K562 (cell line): ENCODE data around the gene LBH. TPM values are rescaled to one million over a fixed set of nuclear protein-coding genes. Genes with fewer than 3 reads are reported as not detected.

Source experiments
- ATAC-seq: fragments of 200-7000 bp; cut with Tn5 transposase; 3 replicates; pipeline ENCODE4 v1.9.1; 2020; ENCODE audit warnings: moderate library complexity
- BruUV-seq: library from RNA; stranded (reverse); fragments of 400-500 nt; replicated peaks from 2 replicates; lab custom pipeline; 2021; lab: Mats Ljungman, UMichigan
- CTCF ChIA-PET: fragments of 300-600 bp; formaldehyde crosslinking; extraction: SDS; loops from one replicate; lab custom pipeline; 2021; ENCODE audit warnings: low intra/inter-chr PET ratio; lab: Yijun Ruan, JAX
- POLR2A ChIA-PET: fragments of 300-600, 350-650 bp; sonication (Branson Sonifier 250); formaldehyde crosslinking; extraction: SDS; loops from one replicate; lab custom pipeline; 2021; ENCODE audit warnings: antibody characterized with exemption, inconsistent platforms; lab: Yijun Ruan, JAX
- DNase-seq, 4 experiments: peaks; one replicate each; pipeline versions ENCODE4 v3.0.0 to v3.0.0-alpha.2; 2011 to 2018; ENCODE audit warnings: low spot score in 3 of 4, mixed read lengths in 3 of 4; ENCODE audit errors: extremely low read depth in 1 of 4
- FAIRE-seq: peaks from 2 replicates; lab custom pipeline; 2011; peaks lifted over from hg19 to GRCh38; lab: Jason Lieb, UNC
- H2AFZ ChIP-seq: 2 replicates; pipeline ENCODE4 v1.6.0; 2011; ENCODE audit warnings: low read depth, low read length, control low read depth, inconsistent platforms
- H3K27ac ChIP-seq: fragments of 200-600 bp; 3 replicates; pipeline ENCODE4 v1.8.0; 2011; ENCODE audit warnings: low read depth, mild to moderate bottlenecking, control low read depth, inconsistent platforms, low read length, moderate library complexity, mixed read lengths; ENCODE audit errors: extremely low read depth
- H3K27me3 ChIP-seq, 2 experiments: fragments of 300-600 bp in 1 of 2; 2 replicates in 1 of 2; 3 replicates in 1 of 2; pipeline versions ENCODE4 v1.6.0 to v1.8.0; 2011; ENCODE audit warnings: inconsistent platforms in 2 of 2, low read length in 2 of 2, mild to moderate bottlenecking in 1 of 2, mixed read lengths in 1 of 2, moderate library complexity in 1 of 2; ENCODE audit not compliant: control insufficient read depth in 2 of 2, insufficient read depth in 2 of 2
- H3K36me3 ChIP-seq: fragments of 300-600 bp; 3 replicates; pipeline ENCODE4 v1.8.0; 2011; ENCODE audit warnings: mild to moderate bottlenecking, low read length, inconsistent platforms; ENCODE audit not compliant: control insufficient read depth, insufficient read depth
- H3K4me1 ChIP-seq, 2 experiments: fragments of 200-600 bp in 1 of 2; replicated peaks in 1 of 2; 2 replicates in 1 of 2; 3 replicates in 1 of 2; pipeline versions ENCODE4 v1.5.1 to v1.8.0; 2011; ENCODE audit warnings: inconsistent platforms in 2 of 2, low read length in 2 of 2, mild to moderate bottlenecking in 1 of 2, mixed read lengths in 1 of 2, moderate library complexity in 1 of 2; ENCODE audit not compliant: control insufficient read depth in 2 of 2, insufficient read depth in 2 of 2
- H3K4me2 ChIP-seq: 2 replicates; pipeline ENCODE4 v1.6.1; 2011; ENCODE audit warnings: low read length, control low read depth, inconsistent platforms, mixed read lengths; ENCODE audit not compliant: insufficient read depth
- H3K4me3 ChIP-seq: fragments of 200-600 bp; sonication (generic), shearing (Covaris generic); 2 replicates; pipeline ENCODE4 v1.5.1; 2016; ENCODE audit warnings: control low read depth, inconsistent platforms
- H3K79me2 ChIP-seq: fragments of 200-600 bp; 3 replicates; pipeline ENCODE4 v1.8.0; 2011; ENCODE audit warnings: low read length, inconsistent platforms; ENCODE audit not compliant: control insufficient read depth, insufficient read depth
- H3K9ac ChIP-seq, 2 experiments: 2 replicates each; pipeline versions ENCODE4 v1.6.0 to v1.6.1; 2011; ENCODE audit warnings: low read depth in 2 of 2, low read length in 2 of 2, control low read depth in 1 of 2, inconsistent platforms in 1 of 2, mild to moderate bottlenecking in 1 of 2, mixed read lengths in 1 of 2; ENCODE audit not compliant: insufficient read depth in 1 of 2
- H3K9me1 ChIP-seq: one replicate; pipeline ENCODE4 v1.6.0; 2011; ENCODE audit warnings: inconsistent platforms, mild to moderate bottlenecking, low read length, moderate library complexity; ENCODE audit not compliant: control insufficient read depth, insufficient read depth
- H3K9me3 ChIP-seq: replicated peaks from 2 replicates; pipeline ENCODE4 v1.5.1; 2011; ENCODE audit warnings: low read depth, low read length, inconsistent platforms; ENCODE audit not compliant: control insufficient read depth, insufficient read depth
- H4K20me1 ChIP-seq: replicated peaks from 2 replicates; pipeline ENCODE4 v1.6.1; 2011; ENCODE audit warnings: low read length, inconsistent platforms, mixed read lengths; ENCODE audit not compliant: control insufficient read depth, insufficient read depth
- ATF3 ChIP-seq, 2 experiments: fragments of 450-650 bp in 1 of 2; sonication (generic) in 1 of 2; formaldehyde crosslinking in 1 of 2; IDR thresholded peaks in 1 of 2; conservative IDR thresholded peaks in 1 of 2; 2 replicates each; pipeline versions ENCODE4 v1.6.1 to v1.8.1; 2016 to 2023; ENCODE audit warnings: mild to moderate bottlenecking in 2 of 2, moderate library complexity in 2 of 2, inconsistent platforms in 1 of 2, missing genetic modification reagents in 1 of 2
- CBX2 ChIP-seq: fragments of 200-600 bp; sonication (generic); IDR thresholded peaks from one replicate; pipeline ENCODE4 v1.6.1; 2012; ENCODE audit warnings: mild to moderate bottlenecking, low read length, inconsistent platforms; ENCODE audit not compliant: insufficient read depth, poor library complexity, severe bottlenecking
- COPS2 ChIP-seq: fragments of 450-650 bp; conservative IDR thresholded peaks from 2 replicates; pipeline ENCODE4 v1.6.1; 2016; ENCODE audit warnings: mild to moderate bottlenecking, moderate library complexity
- DIDO1 ChIP-seq: fragments of 450-650 bp; IDR thresholded peaks from 2 replicates; pipeline ENCODE4 v1.6.1; 2016; ENCODE audit warnings: low read depth, missing biosample characterization, missing genetic modification characterization
- HCFC1 ChIP-seq: IDR thresholded peaks from 2 replicates; pipeline ENCODE4 v1.6.1; 2012; ENCODE audit warnings: low read depth, low read length, improper control_type of control experiment
- IRF1 ChIP-seq: sonication (generic); formaldehyde crosslinking; IDR thresholded peaks from 2 replicates; pipeline ENCODE4 v1.8.0; 2022; ENCODE audit warnings: missing genetic modification reagents, mild to moderate bottlenecking, borderline replicate concordance
- L3MBTL2 ChIP-seq: fragments of 450-650 bp; IDR thresholded peaks from 2 replicates; pipeline ENCODE4 v1.6.1; 2016; ENCODE audit warnings: mild to moderate bottlenecking, moderate library complexity
- MAFF ChIP-seq: IDR thresholded peaks from 2 replicates; pipeline ENCODE4 v1.6.1; 2012; ENCODE audit warnings: low read length, improper control_type of control experiment
- MXI1 ChIP-seq: IDR thresholded peaks from 2 replicates; pipeline ENCODE4 v1.6.1; 2011; ENCODE audit warnings: low read depth, mild to moderate bottlenecking, improper control_type of control experiment, low read length
- PHF21A ChIP-seq: fragments of 450-650 bp; IDR thresholded peaks from 2 replicates; pipeline ENCODE4 v1.6.1; 2017; ENCODE audit warnings: low read depth, borderline replicate concordance
- STAG1 ChIP-seq: sonication (generic); formaldehyde crosslinking; IDR thresholded peaks from 2 replicates; pipeline ENCODE4 v1.5.0; 2020; ENCODE audit warnings: missing genetic modification reagents, borderline replicate concordance
- STAT5A ChIP-seq: IDR thresholded peaks from 2 replicates; pipeline ENCODE4 v1.6.1; 2012; ENCODE audit warnings: low read length, inconsistent platforms, borderline replicate concordance
- THAP7 ChIP-seq: fragments of 250-450 bp; sonication (Bioruptor Pico); IDR thresholded peaks from 2 replicates; pipeline ENCODE4 v1.5.0; 2021
- THRAP3 ChIP-seq: fragments of 450-650 bp; IDR thresholded peaks from 2 replicates; pipeline ENCODE4 v1.6.1; 2016; ENCODE audit warnings: mild to moderate bottlenecking, inconsistent platforms, borderline replicate concordance
- U2AF1 ChIP-seq: fragments of 200-400 bp; formaldehyde crosslinking; optimal IDR thresholded peaks from 2 replicates; pipeline ENCODE3; 2017; ENCODE audit warnings: mild to moderate bottlenecking, low read depth, low read length, moderate library complexity
- ZBTB7A ChIP-seq: IDR thresholded peaks from 2 replicates; pipeline ENCODE4 v1.6.1; 2011; ENCODE audit warnings: low read depth, mild to moderate bottlenecking, low read length, moderate library complexity, borderline replicate concordance; ENCODE audit not compliant: control insufficient read depth
- ZNF140 ChIP-seq: fragments of 250-450 bp; sonication (Bioruptor Pico); IDR thresholded peaks from 2 replicates; pipeline ENCODE4 v1.8.0; 2021; ENCODE audit warnings: moderate library complexity, mild to moderate bottlenecking, inconsistent platforms
- ZNF143 ChIP-seq: sonication (generic); formaldehyde crosslinking; IDR thresholded peaks from 2 replicates; pipeline ENCODE4 v1.9.0; 2022; ENCODE audit warnings: mild to moderate bottlenecking, missing genetic modification reagents
- ZNF174 ChIP-seq: fragments of 250-450 bp; sonication (Bioruptor Pico); IDR thresholded peaks from 2 replicates; pipeline ENCODE4 v1.4.0; 2020; ENCODE audit warnings: mild to moderate bottlenecking
- ZNF354B ChIP-seq: fragments of 250-450 bp; sonication (Bioruptor Pico); IDR thresholded peaks from 2 replicates; pipeline ENCODE4 v1.4.0; 2020
- ZNF707 ChIP-seq: fragments of 250-450 bp; sonication (Bioruptor Pico); conservative IDR thresholded peaks from 2 replicates; pipeline ENCODE4 v1.8.0; 2022; ENCODE audit warnings: inconsistent platforms, mild to moderate bottlenecking, moderate library complexity
- whole genome bisulfite sequencing: fragments of 100-300 bp; shearing (Covaris generic); methylation state at CpG from one replicate; pipeline ENCODE4 v1.1.6; 2016; ENCODE audit warnings: low coverage, mixed read lengths; ENCODE audit not compliant: insufficient coverage; ENCODE audit errors: missing lambda C conversion rate; 5-methylcytosine and 5-hydroxymethylcytosine counted together
- in situ Hi-C: fragments of 300-500 bp; cut with MboI; formaldehyde crosslinking; loops from 4 replicates; pipeline ENCODE4 v1.15.0; 2018; ENCODE audit warnings: inconsistent platforms, mixed read lengths
- intact Hi-C: fragments of 100-400 bp; cut with micrococcal nuclease; formaldehyde crosslinking; loops from 2 replicates; pipeline ENCODE4 v1.14.2; 2022
- polyA plus RNA-seq, 8 experiments: library from polyadenylated mRNA; depleted of rRNA in 4 of 8; stranded (reverse) in 5 of 8; unstranded in 3 of 8; fragments of >200 nt; fragmentation: Nextera tagmentation in 2 of 8; fragmentation: Illumina TruSeq in 1 of 8; extraction: Ambion mirVana in 2 of 8; extraction: Trizol in 1 of 8; gene quantifications; 2 replicates each; pipeline versions ENCODE4 v1.2.1 to v1.2.3, GENCODE V29; 2011 to 2014; ENCODE audit warnings: inconsistent platforms in 1 of 8, missing spikeins in 1 of 8
- total RNA-seq, 7 experiments: library from RNA; depleted of rRNA in 6 of 7; stranded (reverse); fragments of >200 nt in 6 of 7; fragmentation: Illumina TruSeq in 2 of 7; extraction: Trizol in 2 of 7; gene quantifications; 2 replicates each; pipeline versions ENCODE4 v1.2.1 to v1.2.3, GENCODE V29; 2011 to 2021; ENCODE audit warnings: low replicate concordance in 1 of 7

Gene LBH
- total and polyA plus RNA-seq, 9 of the 15 experiments (the other 6 are each of a cell fraction or from before 2014, with no cell fraction given), result 3.1 to 13.4 (median 7.4) TPM

DNA sequence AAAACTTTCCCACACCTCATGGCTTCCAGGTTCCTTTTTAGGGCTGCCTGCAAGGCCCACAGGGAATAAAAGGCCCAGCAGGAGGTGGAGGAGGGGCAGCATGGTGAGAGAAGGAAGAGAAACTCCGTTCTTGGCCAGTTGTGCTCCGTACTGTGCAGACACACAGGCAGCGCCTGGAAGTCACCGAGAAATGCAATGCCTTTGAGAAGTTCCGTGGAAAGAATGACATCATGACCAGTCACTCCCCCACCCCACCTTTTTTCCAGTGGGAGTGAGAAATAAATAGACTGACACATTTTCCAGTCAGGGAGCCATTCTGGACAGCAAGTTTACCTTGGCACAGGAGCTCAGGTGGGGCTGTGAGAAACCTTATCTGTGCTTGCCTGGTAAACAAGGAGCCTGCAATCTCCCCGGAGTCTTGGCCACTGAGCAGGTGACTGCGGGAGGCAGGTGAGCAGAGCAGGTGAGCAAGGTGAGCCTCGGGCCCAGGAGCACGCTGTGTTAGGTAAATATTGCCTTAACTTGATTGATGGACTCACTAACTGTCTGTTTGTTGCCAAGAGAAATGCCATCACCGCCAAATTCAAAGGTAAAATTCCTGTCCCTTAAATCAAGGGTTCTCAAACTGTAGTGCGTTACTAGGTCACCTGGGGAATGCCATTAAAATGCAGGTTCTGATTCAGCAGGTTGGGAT, 13.5 kb upstream of the LBH start (continued):
- no peak for TF ChIP-seq THAP7 (CRISPR knock-in tag)
- TF ChIP-seq ZNF707, result no peak
- no peak for TF ChIP-seq ZNF143 (CRISPR knock-in tag)
- TF ChIP-seq ZBTB7A, result no peak

DNA sequence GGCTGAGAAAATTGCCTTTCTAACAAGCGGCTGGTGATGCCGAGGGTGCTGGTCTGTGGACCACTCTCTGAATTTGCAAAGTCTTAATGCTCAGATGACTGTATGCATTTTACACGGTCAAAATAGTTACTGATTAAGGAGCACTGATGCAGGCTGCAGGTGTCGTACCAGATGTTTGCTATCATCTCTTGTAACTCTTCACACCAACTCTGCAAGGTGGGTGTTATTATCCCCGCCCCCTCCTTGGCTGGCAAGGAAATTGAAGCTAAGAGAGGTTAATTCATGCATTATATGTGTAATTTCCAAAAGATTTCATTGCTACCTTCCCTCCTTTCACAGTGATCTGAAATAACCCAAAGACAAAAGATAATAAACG, 13.0 kb upstream of the LBH start:
- no peak overlapping the region for H3K9ac ChIP-seq
- H3K36me3 ChIP-seq, result no peaks in the 10 kb centered on the region
- intact Hi-C loops (no loop called here), in situ Hi-C loops (no loop called here)
- DNase-seq (no peak), FAIRE-seq (no peak), ATAC-seq (no peak)
- no peaks in the 10 kb centered on the region for H3K9me1 ChIP-seq
- no TSS peak for BruUV-seq
- no peak overlapping the region for H3K4me3 ChIP-seq
- 29% methylated on average over 6 of the region's 6 CpGs for WGBS
- peaks cover 3 to 9% of the 10 kb centered on the region in 2 experiments; a peak in 1 of 5 replicates for H3K4me1 ChIP-seq
- POLR2A ChIA-PET, result no interaction called here
- TF ChIP-seq STAG1 (CRISPR knock-in tag), result no peak
- TF ChIP-seq ZNF174 (CRISPR knock-in tag), result no peak
- no peak for TF ChIP-seq HCFC1
- no peak for TF ChIP-seq U2AF1
- TF ChIP-seq ATF3 (IDR thresholded peaks at IDR 0.05), result no peak
- no peak for TF ChIP-seq ATF3 (CRISPR knock-in tag; conservative IDR thresholded peaks at IDR 0.05)
- TF ChIP-seq COPS2, result no peak
- TF ChIP-seq DIDO1 (tag), result no peak
- no peak for TF ChIP-seq STAT5A
- no peak for TF ChIP-seq MXI1
- TF ChIP-seq ZNF354B (CRISPR knock-in tag), result no peak
- no peak for TF ChIP-seq THRAP3
- TF ChIP-seq L3MBTL2, result no peak
- no peak for TF ChIP-seq IRF1 (CRISPR knock-in tag)
- no peak for TF ChIP-seq MAFF
- TF ChIP-seq PHF21A, result no peak
- no peak for TF ChIP-seq ZNF140 (CRISPR knock-in tag)
- TF ChIP-seq CBX2, result no peak
- H2AFZ ChIP-seq, result no peak overlapping the region
- peaks cover 0 to 14% of the 10 kb centered on the region in 2 experiments; a peak in 2 of 5 replicates for H3K27me3 ChIP-seq
- no peaks in the 10 kb centered on the region for H3K79me2 ChIP-seq
- H4K20me1 ChIP-seq, result no peaks in the 10 kb centered on the region
- H3K27ac ChIP-seq, result no peak overlapping the region
- H3K4me2 ChIP-seq, result no peak overlapping the region
- CTCF ChIA-PET, result no interaction called here
- no peaks in the 10 kb centered on the region for H3K9me3 ChIP-seq
